ENCODE results near the gene PHRF1.

PHRF1 gene

DNA sequence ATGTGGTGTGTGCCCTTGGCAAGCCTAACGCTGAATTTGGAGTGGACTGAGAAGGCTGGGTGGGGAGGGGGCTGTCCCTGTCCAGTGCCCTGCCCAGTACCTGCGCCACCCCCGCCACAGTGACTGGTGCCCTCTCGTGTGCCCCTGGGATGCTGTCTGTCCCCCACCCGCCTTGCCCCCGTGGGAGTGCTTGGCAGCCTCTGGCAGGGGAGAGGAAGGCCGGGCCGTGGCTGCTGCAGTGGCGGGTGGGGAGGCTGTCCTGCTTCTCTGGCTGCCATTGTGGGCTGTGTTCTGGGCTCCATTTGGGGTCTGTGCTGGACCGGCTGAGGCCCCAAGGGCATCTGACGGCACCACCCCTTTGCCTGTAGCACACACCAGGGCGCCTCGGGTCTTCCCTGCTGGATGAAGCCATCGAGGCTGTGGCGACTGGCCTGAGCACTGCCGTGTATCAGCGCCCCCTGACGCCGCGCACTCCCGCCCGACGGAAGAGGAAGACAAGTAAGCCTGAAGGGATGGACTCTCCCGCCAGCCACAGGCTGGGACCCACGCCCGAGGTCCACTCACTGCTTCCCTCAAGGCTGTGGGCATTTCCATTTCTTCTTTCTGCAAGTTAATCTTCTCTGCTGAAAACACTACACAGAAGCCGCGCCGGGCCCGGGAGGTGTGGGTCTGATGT lies 21.9 kb downstream of the PHRF1 start:
- no peak for DNase-seq

DNA sequence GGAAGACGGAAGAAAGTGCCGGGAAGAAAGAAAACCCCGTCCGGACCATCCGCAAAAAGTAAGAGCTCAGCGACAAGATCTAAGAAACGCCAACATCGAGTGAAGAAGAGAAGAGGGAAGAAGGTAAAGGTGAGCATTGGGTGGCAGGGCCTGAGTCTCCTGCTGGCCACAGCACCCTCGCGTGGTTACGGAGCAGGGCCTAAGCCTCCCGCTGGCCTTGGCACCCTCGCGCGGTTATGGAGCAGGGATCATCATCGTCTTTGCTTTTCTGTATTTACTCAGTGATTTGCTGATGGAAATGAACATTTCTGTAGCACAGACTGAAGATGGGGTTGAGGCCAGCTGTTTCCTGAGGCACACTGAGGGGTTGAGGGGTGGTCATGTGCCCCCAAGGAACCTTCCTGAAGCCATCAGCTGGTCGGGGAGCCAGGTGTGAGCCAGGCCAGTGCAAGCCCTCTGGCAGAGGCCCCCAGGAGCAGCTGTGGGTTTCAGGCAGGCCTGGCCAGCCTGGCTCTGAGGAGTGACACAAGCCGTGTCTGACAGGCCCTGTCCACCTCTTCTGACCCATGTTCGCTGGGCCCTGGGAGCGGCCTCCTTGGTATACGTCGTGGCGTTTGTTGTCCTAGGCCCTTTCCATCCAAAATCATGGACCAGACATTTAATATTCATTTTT lies 25.4 kb downstream of the PHRF1 start:
- DNase-seq, result no peak

DNA sequence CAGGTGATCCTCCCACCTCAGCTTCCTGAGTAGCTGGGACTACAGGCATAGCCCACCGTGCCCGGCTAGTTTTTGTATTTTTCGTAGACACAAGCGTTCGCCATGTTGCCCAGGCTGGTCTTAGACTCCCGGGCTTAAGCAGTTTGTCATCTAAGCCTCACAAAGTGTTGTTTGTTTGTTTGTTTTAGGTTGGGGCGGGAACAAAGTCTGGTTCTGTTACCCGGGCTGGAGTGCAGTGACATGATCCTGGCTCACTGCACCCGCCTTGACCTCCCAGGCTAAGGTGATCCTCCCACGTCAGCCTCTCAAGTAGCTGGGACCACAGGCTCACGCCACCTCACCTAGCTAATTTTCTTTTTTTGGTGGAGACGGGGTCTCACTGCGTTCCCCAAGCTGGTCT lies 26.9 kb downstream of the PHRF1 start:
- no peak for DNase-seq

DNA sequence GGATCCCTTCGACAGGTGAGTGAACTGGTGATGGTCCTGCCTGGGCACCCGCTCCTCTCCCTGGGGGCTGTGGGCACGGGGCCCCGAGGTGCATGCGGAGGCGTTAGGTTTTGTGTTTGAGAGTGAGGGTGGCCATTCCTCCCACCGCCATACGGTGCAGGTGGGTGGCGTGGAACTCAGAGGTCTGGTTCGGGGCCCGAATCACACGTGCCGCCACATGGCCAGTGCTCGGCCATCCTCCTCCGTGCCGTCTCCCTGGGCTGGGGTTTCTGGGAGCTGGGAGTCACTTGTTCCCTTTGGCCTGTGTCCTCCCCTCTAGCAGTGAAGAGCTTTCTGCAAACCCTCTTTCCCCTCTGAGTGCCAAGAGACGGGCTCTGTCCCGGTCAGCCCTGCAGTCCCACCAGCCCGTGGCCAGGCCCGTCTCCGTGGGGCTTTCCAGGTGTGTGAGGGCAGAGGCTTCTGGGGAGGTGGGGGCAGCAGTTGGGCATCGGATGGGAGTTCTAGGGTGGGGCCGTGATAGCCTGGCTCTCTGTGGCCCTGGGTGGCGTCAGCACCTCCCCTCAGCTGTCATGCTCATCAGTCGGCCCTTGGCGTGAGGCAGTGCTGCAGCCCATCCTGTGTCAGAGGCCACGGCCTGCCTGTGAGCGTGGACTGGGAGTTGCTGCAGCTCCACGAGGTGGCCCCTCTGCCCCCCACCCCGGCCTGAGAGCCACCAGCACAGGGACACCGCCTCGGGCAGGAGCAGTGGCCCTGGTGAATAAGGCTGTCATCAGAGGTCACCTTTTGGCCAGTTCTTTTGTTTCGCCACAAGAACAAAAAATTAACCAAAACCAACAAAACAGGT lies 29.2 kb downstream of the PHRF1 start:
- DNase-seq, result no peak

DNA sequence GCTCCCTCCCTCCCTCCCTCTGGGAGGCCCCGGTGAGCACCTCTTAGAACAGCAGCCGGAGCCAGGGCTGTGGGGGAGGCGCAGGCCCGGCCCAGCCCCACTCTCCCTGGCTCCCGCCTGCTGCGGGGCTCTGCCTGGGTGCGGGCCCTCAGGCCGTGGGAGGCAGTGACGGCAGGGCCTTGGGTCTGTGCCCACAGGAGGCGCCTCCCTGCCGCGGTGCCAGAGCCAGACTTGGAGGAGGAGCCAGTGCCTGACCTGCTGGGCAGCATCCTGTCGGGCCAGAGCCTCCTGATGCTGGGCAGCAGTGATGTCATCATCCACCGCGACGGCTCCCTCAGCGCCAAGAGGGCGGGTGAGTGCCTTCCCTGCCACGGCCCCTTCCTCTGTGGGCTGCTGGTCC lies 30.0 kb downstream of the PHRF1 start:
- DNase-seq, result no peak

DNA sequence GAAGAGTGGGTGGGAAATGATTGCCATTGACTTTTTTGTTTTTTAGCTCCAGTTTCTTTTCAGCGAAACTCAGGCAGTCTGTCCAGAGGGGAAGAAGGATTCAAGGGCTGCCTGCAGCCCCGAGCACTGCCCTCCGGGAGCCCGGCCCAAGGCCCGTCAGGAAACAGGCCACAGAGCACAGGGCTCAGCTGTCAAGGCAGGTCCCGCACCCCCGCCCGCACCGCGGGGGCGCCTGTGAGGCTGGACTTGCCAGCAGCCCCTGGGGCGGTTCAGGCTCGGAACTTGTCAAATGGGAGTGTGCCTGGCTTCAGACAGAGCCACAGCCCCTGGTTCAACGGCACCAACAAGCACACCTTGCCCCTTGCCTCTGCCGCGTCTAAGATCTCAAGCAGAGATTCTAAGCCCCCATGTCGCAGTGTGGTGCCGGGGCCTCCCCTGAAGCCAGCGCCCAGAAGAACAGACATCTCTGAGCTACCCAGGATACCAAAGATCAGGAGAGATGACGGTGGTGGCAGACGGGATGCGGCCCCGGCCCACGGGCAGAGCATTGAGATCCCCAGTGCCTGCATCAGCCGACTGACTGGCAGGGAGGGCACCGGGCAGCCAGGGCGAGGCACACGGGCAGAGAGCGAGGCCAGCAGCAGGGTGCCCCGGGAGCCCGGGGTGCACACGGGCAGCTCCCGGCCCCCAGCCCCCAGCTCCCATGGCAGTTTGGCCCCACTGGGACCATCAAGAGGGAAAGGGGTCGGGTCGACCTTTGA lies 30.9 kb downstream of the PHRF1 start:
- no peak for DNase-seq

DNA sequence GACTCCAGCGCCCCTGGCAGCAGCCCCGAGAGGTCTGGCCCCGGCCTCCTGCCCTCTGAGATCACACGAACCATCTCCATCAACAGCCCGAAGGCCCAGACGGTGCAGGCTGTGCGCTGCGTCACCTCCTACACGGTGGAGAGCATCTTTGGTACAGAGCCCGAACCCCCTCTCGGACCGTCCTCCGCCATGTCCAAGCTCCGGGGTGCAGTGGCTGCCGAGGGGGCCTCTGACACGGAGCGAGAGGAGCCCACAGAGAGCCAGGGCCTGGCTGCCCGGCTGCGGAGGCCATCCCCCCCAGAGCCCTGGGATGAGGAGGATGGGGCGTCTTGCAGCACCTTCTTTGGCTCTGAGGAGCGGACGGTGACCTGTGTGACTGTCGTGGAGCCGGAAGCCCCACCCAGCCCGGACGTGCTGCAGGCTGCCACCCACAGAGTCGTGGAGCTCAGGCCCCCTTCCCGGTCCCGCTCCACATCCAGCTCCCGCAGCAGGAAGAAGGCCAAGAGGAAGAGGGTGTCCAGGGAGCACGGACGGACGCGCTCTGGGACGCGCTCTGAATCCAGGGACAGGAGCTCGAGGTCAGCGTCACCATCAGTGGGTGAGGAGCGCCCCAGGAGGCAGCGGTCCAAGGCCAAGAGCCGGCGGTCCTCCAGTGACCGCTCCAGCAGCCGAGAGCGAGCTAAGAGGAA lies 31.8 kb downstream of the PHRF1 start:
- no peak for DNase-seq

DNA sequence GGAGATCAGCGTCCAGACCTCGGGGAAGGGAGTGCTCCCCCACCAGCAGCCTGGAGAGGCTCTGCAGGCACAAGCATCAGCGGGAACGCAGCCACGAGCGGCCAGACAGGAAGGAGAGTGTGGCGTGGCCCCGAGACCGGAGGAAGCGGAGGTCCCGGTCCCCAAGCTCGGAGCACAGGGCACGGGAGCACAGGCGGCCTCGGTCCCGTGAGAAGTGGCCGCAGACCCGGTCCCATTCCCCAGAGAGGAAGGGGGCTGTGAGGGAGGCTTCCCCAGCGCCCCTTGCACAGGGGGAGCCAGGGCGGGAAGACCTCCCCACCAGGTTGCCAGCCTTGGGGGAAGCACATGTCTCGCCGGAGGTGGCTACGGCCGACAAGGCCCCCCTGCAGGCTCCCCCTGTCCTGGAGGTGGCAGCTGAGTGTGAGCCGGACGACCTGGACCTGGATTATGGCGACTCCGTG lies 32.6 kb downstream of the PHRF1 start:
- DNase-seq, result no peak

DNA sequence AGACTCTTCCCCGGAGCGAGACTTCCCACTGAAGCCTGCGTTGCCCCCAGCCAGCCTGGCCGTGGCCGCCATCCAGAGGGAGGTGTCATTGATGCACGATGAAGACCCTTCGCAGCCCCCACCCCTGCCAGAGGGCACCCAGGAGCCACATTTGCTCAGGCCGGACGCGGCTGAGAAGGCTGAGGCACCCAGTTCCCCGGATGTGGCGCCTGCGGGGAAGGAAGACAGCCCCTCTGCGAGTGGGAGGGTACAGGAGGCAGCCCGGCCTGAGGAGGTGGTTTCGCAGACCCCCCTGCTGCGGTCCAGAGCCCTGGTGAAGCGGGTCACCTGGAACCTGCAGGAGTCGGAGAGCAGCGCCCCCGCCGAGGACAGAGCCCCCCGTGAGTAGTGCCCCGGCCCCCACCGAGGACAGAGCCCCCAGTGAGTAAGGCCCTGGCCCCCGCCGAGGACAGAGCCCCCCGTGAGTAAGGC lies 33.1 kb downstream of the PHRF1 start:
- no peak for DNase-seq

DNA sequence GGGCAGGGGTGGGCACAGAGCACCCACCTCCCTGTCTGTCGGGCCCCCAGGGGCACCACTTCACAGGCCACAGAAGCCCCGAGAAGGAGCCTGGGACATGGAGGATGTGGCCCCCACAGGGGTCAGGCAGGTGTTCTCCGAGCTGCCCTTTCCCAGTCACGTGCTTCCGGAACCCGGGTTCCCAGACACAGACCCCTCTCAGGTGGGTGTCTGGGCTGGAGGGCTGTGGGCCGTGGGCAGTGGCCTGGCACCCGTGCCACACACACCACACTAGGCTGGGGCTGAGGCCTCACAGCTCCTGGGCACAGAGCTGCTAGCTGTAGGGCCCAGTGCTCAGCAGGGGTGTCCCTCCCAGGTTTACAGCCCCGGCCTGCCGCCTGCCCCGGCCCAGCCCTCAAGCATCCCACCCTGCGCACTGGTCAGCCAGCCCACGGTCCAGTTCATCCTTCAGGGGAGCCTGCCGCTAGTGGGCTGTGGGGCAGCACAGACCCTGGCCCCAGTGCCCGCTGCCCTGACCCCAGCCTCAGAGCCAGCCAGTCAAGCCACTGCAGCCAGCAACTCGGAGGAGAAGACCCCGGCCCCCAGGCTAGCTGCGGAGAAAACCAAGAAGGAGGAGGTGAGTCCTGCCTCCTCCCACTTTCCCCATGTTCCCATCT lies 34.0 kb downstream of the PHRF1 start:
- no peak for DNase-seq

DNA sequence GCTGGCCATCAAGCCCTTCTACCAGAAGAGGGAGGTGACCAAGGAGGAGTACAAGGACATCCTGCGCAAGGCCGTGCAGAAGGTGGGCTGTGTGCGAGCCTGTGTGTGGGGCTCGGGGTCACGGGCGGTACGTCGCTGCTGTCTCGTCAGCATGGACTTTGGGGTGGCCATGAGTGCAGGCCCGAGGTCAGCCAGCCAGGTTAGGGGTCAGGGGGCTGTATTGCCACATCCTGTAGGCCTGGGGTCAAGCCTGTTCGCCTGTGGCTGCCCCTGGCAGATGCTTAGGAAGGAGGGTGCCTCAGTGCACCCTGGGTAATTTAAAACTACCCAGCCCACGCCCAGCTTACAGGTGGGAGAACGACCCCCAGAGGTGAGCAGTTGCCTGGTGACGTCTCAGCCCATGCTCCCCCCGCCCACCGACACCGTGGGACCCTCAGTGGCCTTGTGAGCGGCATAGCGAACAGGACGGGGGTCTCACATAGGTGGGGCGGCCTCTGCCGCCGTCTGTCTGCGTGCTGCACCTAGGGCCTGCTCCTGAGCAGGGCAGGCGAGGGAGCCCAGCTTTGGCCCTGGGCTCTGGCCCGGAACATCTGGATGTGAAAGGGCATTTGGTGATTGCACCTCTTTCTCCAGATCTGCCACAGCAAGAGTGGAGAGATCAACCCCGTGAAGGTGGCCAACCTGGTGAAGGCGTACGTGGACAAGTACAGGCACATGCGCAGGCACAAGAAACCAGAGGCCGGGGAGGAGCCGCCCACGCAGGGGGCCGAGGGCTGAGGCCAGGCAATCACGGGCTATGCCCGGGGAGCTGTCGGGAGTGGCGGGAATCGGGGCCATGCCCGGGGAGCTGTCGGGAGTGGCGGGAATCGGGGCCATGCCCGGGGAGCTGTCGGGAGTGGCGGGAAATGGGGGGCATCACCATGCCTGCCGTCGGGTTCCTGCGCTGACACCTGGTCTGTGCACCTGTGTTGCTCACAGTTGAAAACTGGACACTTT lies 35.0 kb downstream of the PHRF1 start:
- DNase-seq, result no peak

DNA sequence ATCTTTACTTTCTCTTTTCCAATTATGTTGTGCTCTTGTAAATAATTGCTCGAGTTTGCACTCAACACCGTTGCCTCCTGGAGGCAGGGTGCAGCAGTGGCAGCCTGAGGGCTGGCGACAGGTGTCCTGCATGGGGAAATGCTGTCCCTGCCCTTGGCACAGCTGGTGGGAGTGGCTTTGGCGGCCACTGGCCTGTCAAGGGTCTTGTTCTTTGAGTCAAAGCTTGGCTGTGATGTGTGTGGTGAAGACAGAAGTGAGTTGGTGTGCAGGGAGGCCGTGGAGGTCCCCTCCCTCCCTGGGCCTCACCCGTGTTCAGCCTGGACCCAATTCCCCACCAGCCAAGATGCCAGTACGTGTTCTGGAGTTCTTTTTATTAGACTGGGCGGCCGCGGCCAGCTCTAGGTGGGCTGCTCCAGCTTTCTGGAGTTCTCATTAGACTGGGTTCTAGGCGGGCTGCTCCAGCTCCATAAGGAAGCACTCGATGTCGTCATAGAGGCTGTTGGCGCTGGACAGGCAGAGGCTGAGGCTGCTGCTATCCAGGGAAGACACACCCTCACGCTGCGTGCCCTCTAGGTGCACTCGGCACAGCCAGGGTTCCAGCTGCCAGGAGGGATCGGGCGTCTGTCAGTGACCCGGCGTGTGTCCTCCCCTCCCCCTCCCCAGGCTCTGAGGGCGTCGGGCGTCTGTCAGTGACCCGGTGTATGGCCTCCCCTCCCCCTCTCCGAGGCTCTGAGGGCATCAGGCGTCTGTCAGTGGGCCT lies 36.1 kb downstream of the PHRF1 start:
- DNase-seq, result no peak

DNA sequence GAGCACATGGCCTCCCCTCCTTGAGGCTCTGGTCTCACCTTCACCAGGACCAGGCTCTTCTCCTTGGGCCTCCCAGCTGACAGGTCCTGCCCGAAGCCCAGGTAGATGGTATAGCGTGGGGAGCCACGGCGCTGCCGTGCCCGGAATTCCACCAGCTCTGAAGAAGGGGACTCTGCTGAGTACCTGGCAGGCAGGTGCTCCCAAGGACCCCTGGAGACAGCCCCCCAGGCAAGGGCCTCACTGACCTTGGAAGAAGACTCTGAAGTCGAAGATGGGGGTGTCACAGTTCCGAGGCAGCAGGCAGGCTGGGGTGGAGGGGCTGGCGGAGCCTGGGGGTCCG lies 36.7 kb downstream of the PHRF1 start:
- no peak for DNase-seq

DNA sequence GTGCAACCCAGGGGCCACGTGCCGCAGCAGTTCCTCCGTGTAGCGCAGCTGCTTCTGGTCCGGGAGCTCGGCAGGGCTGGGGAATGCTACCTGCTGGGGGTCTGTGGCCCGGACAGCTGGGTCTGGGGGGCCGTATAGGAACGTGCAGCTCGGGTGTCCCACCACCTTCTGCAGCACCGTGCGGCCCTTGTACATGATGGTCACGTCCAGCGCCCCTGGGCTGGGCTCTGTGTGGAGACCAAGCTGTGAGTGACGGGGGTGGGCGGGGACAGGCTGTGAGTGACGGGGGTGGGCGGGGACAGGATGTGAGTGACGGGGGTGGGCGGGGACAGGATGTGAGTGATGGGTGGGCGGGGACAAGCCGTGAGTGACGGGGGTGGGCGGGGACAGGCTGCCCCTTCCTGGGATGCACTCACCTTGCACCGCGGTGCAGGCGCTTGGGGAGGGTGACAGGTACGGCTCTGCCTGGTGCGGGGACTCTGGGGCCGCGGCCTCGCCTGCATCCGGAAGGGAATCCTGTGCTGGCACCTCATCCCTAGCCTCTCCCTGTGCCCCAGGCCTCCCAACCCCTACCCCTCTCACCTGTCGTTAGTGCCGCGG lies 37.2 kb downstream of the PHRF1 start:
- DNase-seq, result peak; percentile 71

DNA sequence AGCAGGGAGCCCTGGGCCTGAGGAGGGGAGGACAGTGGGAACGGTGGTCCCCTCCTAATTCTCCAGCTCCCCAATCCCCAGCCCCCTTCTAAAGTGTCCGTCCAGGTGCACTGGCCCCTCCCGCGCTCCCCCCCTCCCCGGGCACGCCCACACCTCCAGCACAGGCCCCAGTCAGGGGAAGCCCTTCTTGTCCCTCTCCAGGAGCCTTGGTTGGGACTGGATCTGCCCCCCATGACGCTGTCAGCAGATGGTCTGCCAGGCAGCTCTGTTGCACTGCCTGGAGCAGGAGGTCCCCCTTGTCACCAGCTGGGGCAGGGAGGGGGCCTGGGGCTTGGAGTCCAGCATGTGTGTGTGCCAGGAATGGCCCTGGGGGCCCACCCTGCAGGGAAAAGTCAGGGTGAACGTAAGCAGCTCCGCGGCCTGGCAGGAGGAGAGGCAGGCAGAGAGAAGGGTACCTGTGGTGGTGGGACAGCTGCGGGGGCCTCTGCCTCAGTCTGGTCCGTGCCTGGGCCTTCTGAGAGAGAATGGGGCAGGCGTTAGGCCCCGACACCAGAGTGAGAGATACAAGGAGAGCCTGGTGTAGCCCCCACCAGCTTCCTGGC lies 37.9 kb downstream of the PHRF1 start:
- no peak for DNase-seq

DNA sequence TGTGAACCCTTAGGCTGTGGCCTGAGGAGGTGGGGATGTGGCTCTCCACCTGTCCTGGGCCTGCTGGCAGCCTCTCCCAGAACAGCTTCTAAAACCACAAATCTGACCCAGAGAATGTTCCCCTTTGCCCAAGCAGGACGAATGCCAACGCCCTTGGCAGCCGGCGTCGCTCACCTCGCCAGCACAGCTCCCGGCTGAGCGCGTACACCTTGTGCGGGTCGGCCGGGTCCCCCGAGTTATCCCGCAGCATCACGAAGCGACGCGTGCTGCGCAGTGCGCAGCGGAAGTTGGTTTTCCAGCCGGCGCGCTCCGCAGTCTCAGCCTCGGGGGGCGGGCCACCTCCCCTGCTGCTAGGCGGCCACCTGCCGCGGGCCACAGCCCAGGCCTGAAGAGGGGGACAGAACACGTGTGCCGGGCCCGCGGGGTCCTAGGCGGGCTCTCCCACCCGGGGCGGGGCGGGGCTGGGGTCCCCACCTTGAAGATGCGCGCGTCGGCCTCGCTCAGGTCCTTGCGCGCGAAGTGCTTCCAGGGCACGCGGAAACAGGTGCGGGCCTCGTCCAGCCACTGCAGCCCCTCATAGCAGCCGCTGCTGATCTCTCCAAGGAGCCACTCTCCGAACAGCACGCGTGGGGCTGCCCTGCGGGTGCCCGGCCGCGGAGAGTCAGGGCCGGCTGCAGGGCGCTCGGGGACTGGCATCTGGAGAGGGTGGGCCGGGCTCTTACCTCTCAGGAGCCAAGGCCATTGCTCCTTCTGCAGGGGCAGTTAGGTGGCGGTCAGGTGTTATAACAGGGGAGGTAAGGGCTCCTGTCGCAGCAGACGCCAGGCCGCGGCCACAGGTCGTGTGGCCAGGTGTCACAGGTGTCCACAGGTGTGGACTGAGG lies 38.6 kb downstream of the PHRF1 start:
- DNase-seq, result no peak

DNA sequence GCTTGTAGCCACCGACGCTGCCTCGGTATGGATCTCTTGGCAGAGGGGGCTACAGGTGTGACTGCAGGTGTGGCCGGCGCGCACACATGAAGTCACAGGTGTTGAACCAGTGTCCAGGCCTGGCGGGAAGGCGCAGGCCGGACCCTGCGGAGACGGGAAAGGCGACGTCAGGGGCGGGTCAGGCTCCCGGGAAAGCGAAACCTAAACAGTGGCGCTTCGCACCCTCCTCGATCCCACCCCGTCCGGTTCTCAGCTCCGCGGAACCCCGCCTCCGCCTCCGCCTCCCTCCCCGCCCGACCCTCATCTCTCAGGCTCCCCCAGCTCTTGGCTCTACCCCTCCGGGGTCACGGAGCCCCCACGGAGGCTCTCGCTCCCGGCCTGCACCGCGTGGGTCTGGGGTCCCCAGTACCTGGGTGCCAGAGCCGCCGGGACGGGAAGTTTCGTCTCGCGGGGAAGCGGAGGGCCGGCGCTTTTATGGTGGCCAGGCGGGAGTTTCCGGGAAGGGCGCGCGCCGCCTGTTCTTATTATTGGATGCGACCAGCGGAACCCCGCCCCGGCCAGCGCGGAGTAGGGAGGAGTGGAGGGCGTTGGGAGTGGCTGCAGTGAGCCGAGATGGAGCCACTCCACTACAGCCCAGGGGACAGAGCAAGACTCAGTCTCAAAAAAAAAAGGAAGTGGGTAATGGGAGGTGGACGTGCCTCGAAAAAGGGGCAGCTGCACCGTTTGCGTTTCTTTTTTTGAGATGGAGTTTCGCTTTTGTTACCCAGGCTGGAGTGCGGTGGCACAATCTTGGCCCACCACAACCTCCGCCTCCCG lies 39.4 kb downstream of the PHRF1 start, which contains the start of gene IRF7:
Gene IRF7 (minus strand): TSS at position 447 of the 816 bp plus-strand sequence. CDS start 586 bp downstream, outside the sequence.
- DNase-seq, result peak; percentile 92
